ENCODE data around the gene ANKRD39. TPM values are rescaled to one million over a fixed set of nuclear protein-coding genes. Genes with fewer than 3 reads are reported as not detected.

Gene ANKRD39
- total and polyA plus RNA-seq, 5 donors, result 11.8 to 23.3 (median 14.1) TPM

Small RNA genes lying within 50 kb of the gene (microRNA-seq; reads per million reads assigned to microRNA genes)
- gene MIR3127, result 0.84 to 1.6 reads per million in 2 donors

Other genes with a start within 250 kb of the ANKRD39 start
- gene KANSL3, start 219.7 kb downstream of the ANKRD39 start, total RNA-seq, result 10 to 100 TPM; 33.9 to 40.9 (median 34.8) TPM
- 14.5 TPM for gene KANSL3, start 219.7 kb downstream of the ANKRD39 start, polyA plus RNA-seq
- gene FER1L5, start 215.3 kb downstream of the ANKRD39 start, total RNA-seq, result under 1 TPM in 3 of 4 donors, not detected in 1; 0.11 to 0.17 (median 0.15) TPM
- gene FER1L5, start 215.3 kb downstream of the ANKRD39 start, polyA plus RNA-seq, result 0.05 TPM
- 10 to 100 TPM; 12.9 to 24.3 (median 19.9) TPM for gene LMAN2L, start 118.0 kb downstream of the ANKRD39 start, total RNA-seq
- 16.7 TPM for gene LMAN2L, start 118.0 kb downstream of the ANKRD39 start, polyA plus RNA-seq
- 10 to 100 TPM; 10.4 to 24.9 (median 21.5) TPM for gene CNNM4, start 97.1 kb downstream of the ANKRD39 start, total RNA-seq
- gene CNNM4, start 97.1 kb downstream of the ANKRD39 start, polyA plus RNA-seq, result 10.4 TPM
- gene CNNM3, start 41.7 kb downstream of the ANKRD39 start, total RNA-seq, result 10 to 100 TPM in 3 of 4 donors, 1 to 10 TPM in 1; 8.6 to 14.5 (median 11.5) TPM
- gene CNNM3, start 41.7 kb downstream of the ANKRD39 start, polyA plus RNA-seq, result 7.2 TPM
- gene ANKRD23, start 14.0 kb downstream of the ANKRD39 start, total RNA-seq, result 10 to 100 TPM in 3 of 4 donors, 1 to 10 TPM in 1; 8.2 to 27.7 (median 17.3) TPM
- 27.0 TPM for gene ANKRD23, start 14.0 kb downstream of the ANKRD39 start, polyA plus RNA-seq
- 10 to 100 TPM; 22.0 to 28.5 (median 24.5) TPM for gene SEMA4C, start 12.1 kb upstream of the ANKRD39 start, total RNA-seq
- gene SEMA4C, start 12.1 kb upstream of the ANKRD39 start, polyA plus RNA-seq, result 19.3 TPM
- gene FAM178B, start 128.6 kb upstream of the ANKRD39 start, total RNA-seq, result under 1 TPM in 2 of 4 donors, not detected in 2; 0.49 to 0.85 TPM
- 0.86 TPM for gene FAM178B, start 128.6 kb upstream of the ANKRD39 start, polyA plus RNA-seq
- gene FAHD2B, start 236.9 kb upstream of the ANKRD39 start, total RNA-seq, result 10 to 100 TPM; 18.4 to 37.0 (median 31.6) TPM
- 21.0 TPM for gene FAHD2B, start 236.9 kb upstream of the ANKRD39 start, polyA plus RNA-seq

All from right cardiac atrium (tissue), 5 donors.